ENCODE data around the gene SLC27A5. TPM values are rescaled to one million over a fixed set of nuclear protein-coding genes. Genes with fewer than 3 reads are reported as not detected.

Gene SLC27A5
- total RNA-seq, 2 donors from 2014 or later = 7.1 to 8.5 TPM

GRCh38 chr19:58466089-58466759, 45.6 kb downstream of the SLC27A5 start:
- H3K27ac ChIP-seq = peak overlapping the region in 1 of 2 donors; percentile 80
- no peak for TF ChIP-seq CTCF (IDR thresholded peaks at IDR 0.05)
- ATAC-seq (ENCODE audit: insufficient number of reproducible peaks, low FRiP score, low read depth) = no peak

GRCh38 chr19:58460039-58460438, 51.8 kb downstream of the SLC27A5 start:
- TF ChIP-seq CTCF (IDR thresholded peaks at IDR 0.05) = no peak
- Histone ChIP-seq H3K4me3 (no peak overlapping the region), H3K36me3 (no peaks in the 10 kb centered on the region), H3K4me1 (ENCODE audit: control insufficient read depth in 1 of 2, low read depth in 2 of 2) (no peaks in the 10 kb centered on the region), H3K27ac (no peak overlapping the region), H3K27me3 (replicated peaks; ENCODE audit: insufficient read depth) (no peaks in the 10 kb centered on the region), H3K9me3 (no peaks in the 10 kb centered on the region)
- DNase-seq (ENCODE audit: low spot score) (no peak), ATAC-seq (ENCODE audit: insufficient number of reproducible peaks, low FRiP score, low read depth) (no peak)

More at GRCh38 chr19:58466089-58466759, 45.6 kb downstream of the SLC27A5 start:
- Histone ChIP-seq H3K27me3 (replicated peaks; ENCODE audit: insufficient read depth) (no peaks in the 10 kb centered on the region), H3K36me3 (peaks cover 12% of the 10 kb centered on the region), H3K9me3 (no peaks in the 10 kb centered on the region), H3K4me1 (ENCODE audit: control insufficient read depth in 1 of 2, low read depth in 2 of 2) (peaks cover 11 to 21% of the 10 kb centered on the region in 2 donors), H3K4me3 (peak overlapping the region; percentile 100)
- DNase-seq (ENCODE audit: low spot score) = no peak

- TF ChIP-seq CTCF (IDR thresholded peaks at IDR 0.05) = no peak
- H3K4me1 ChIP-seq (ENCODE audit: control insufficient read depth in 1 of 2, low read depth in 2 of 2) = peaks cover 0 to 8% of the 10 kb centered on the region in 2 donors
- ATAC-seq (ENCODE audit: insufficient number of reproducible peaks, low FRiP score, low read depth) (no peak), DNase-seq (ENCODE audit: low spot score) (no peak)
- H3K27me3 ChIP-seq (replicated peaks; ENCODE audit: insufficient read depth) = no peaks in the 10 kb centered on the region
- no peaks in the 10 kb centered on the region for H3K36me3 ChIP-seq
- no peak overlapping the region for H3K27ac ChIP-seq
- no peaks in the 10 kb centered on the region for H3K9me3 ChIP-seq
- no peak overlapping the region for H3K4me3 ChIP-seq
Measured at GRCh38 chr19:58456111-58456510, 55.7 kb downstream of the SLC27A5 start.

GRCh38 chr19:58455306-58455705, 56.5 kb downstream of the SLC27A5 start:
- ATAC-seq (ENCODE audit: insufficient number of reproducible peaks, low FRiP score, low read depth) (no peak), DNase-seq (ENCODE audit: low spot score) (no peak)
- Histone ChIP-seq H3K27me3 (replicated peaks; ENCODE audit: insufficient read depth) (no peaks in the 10 kb centered on the region), H3K4me3 (no peak overlapping the region), H3K4me1 (ENCODE audit: control insufficient read depth in 1 of 2, low read depth in 2 of 2) (peaks cover 0 to 12% of the 10 kb centered on the region in 2 donors), H3K27ac (no peak overlapping the region), H3K36me3 (no peaks in the 10 kb centered on the region), H3K9me3 (no peaks in the 10 kb centered on the region)
- no peak for TF ChIP-seq CTCF (IDR thresholded peaks at IDR 0.05)

- no peak for ATAC-seq (ENCODE audit: insufficient number of reproducible peaks, low FRiP score, low read depth)
Measured at GRCh38 chr19:58453743-58454142, 58.0 kb downstream of the SLC27A5 start.

More at GRCh38 chr19:58453743-58454142, 58.0 kb downstream of the SLC27A5 start:
- H3K27me3 ChIP-seq (replicated peaks; ENCODE audit: insufficient read depth) = no peaks in the 10 kb centered on the region
- TF ChIP-seq CTCF (IDR thresholded peaks at IDR 0.05) = no peak
- no peaks in the 10 kb centered on the region for H3K36me3 ChIP-seq
- H3K27ac ChIP-seq = no peak overlapping the region
- H3K4me3 ChIP-seq = no peak overlapping the region
- peaks cover 0 to 12% of the 10 kb centered on the region in 2 donors for H3K4me1 ChIP-seq (ENCODE audit: control insufficient read depth in 1 of 2, low read depth in 2 of 2)
- DNase-seq (ENCODE audit: low spot score) = no peak
- no peaks in the 10 kb centered on the region for H3K9me3 ChIP-seq

Measured in thoracic aorta (tissue), 2 donors.